Kidney capillary endothelial cell (primary cell): ENCODE measurements around the gene DENND1A.
"Not testable (repeated sequence)": the region's sequence is repeated elsewhere in the genome, so short reads cannot be mapped to it uniquely, and the experiment has no call there.

ENCODE experiments used
- DNase-seq: peaks from one replicate; pipeline ENCODE4 v3.0.0-alpha.2; 2018; ENCODE audit warnings: low spot score

The DENND1A gene

GRCh38 chr9:123652416-123652815, 277.5 kb downstream of the DENND1A start:
- DNase-seq: no peak

- DNase-seq: no peak
These were observed 278.1 kb downstream of the DENND1A start for GRCh38 chr9:123651871-123652270.

DNA sequence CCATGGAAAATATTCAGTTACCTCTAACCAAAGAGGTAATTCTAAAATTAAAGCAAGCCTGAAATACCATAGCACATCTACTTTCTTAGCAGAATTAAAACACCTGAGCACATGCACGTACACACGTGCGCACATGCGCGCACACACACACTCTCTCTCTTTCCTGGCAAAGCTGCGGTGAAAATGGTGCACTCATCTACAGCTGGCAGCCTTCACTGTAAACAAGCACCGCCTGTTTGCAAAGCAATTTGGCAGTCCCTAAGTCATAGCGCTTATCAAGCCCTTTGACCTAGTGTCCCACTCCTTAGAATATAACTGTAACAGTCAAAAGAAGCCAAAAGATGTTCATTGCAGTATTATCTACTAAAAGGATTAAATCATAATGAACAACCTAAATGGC, 278.7 kb downstream of the DENND1A start:
- DNase-seq: no peak

GRCh38 chr9:123649909-123650308, 280.0 kb downstream of the DENND1A start:
- DNase-seq: no peak

GRCh38 chr9:123647145-123647544, 282.8 kb downstream of the DENND1A start:
- no peak for DNase-seq

GRCh38 chr9:123645762-123646161, 284.2 kb downstream of the DENND1A start:
- no peak for DNase-seq

- no peak for DNase-seq
These were observed 284.8 kb downstream of the DENND1A start for GRCh38 chr9:123645126-123645525.

DNA sequence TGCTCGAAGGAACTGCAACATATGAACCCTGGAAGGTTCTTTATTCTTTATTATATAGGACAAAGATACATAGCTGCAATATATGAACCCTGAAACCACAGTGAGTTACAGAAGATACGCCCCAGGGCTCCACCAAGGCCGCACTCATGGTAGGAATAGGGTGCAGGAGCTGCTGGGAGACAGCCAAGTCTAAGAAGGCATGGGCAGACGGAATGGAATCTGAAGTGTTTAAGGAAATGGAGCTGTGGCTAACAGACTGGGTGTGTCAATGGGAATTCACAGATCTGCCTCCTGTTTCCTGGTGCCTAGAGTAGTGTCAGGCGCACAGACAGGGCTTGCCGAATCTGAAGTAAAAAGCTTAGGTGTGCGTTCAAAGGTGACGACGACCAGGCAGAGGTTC, 286.4 kb downstream of the DENND1A start:
- no peak for DNase-seq

DNA sequence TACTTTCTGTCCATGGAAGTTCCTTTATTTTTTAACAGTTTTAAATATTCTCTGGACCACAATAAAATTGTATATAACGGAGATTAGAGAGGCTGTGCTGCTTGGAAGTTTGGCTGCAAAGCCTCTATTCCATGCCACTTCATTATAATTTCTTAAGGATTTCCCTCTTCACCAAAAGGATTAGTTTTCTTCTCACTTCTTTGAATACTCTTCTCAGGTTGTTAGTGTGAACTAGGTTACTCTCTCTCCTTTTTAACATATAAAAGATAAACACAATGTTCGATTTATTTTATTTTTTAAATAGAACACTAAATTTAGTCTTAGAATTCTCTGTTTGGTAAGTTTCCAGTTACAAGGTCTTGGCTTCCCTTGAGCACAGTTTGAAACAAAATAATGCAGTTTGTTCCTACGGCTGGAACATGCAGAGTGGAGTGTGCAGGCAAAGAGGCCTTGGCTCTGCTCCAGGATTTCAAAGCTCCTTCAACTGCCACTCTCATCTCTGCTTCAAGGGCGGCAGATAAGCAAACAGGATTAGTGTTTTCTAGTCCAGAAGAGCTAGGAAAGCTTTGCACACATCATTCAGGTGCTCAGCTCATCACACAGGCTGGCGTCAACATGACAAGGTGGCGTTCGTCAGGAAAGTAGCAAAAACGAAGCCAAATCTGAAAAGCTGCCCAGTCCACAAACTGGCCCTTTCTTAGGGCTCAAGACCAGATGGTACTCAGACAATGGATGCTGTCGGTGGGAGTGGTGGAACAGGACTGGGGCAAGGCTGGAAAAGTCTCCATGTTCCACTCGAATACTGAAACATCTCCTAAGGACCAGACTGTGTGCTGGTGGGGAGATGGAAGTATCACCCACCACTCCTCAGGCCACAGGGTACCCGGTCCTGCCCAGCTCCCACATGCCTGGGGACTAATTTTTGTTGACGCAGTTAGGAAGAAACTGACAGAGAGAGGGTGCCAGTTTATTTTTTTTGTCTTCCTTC, 287.3 kb downstream of the DENND1A start:
- no peak for DNase-seq

DNA sequence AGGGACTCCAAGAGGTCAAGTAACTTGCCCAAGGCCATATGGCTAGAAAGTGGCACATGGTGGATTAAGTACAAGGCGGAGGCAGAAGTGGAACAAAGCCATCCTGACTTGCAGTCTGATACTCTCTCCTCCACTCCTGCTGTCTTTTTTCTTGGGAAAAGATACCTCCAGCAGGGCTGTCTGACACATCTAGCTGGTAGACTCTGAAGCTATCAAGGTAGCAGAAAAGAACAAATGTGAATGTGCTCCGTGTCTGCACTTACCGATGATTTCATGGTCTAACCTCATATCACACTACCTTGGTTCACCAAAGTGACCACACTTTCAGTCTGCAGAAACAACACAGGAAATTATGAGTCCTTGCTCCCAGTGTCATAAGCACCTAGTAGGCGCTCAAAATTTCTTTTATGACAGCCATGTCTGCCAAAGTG, 289.1 kb downstream of the DENND1A start:
- no peak for DNase-seq

DNA sequence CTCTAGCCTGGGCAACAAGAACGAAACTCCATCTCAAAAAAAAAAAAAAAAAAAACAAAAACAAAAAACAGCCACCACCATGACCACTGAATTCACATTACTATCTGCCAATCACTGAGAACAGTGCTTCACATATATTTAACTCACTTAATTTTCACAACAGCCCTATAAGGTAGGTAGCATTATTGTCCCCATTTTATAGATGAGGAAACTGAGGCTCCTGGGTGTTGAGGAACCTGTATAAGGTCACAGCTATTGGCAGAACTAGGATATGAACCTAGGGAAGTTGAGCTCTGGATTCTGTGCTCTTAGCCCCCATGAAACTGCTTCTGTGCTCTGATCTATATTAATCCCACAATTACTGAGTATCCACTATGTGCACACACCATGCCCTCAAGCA, 290.2 kb downstream of the DENND1A start:
- DNase-seq: no peak

- DNase-seq: no peak
These were observed 291.8 kb downstream of the DENND1A start for GRCh38 chr9:123637945-123638634.

DNA sequence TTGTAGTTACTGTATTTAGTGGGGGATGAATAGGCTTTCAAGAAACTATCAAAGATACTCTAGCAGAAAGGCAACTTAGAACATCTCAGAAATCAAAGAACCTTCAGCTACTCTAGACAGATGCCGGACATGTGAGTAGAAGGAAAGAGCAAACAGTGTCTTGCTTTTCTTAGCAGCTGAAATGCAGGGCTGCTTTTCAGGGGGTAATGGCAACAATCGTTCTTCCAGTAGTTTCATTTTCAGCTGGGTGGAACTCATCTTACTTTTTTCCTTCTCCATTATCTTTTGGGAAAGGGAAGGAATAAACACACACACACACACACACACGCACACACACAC, 292.4 kb downstream of the DENND1A start:
- no peak for DNase-seq

- DNase-seq: not testable (repeated sequence)
These were observed 293.1 kb downstream of the DENND1A start for GRCh38 chr9:123636805-123637204.

GRCh38 chr9:123631862-123632261, 298.1 kb downstream of the DENND1A start:
- no peak for DNase-seq

GRCh38 chr9:123630233-123630632, 299.7 kb downstream of the DENND1A start:
- no peak for DNase-seq

DNA sequence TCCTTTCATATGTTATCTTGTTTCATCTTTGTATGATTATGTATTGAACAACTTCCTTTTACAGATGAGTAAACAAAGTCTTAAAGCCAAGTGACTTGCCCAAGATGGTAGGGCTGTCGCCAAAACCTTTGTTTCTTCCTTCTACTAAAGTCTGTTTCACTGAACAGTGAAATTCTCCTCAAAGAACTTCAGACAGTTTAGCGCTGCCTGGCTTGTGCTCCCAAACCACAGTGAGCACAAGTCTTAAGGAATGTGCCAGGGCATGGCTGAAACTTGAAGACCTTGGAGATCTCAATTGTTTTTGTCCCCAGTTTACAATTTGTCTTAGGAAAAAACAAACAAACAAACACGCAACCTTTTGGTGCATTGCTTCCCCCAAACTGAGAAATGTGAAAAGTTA, 300.4 kb downstream of the DENND1A start:
- no peak for DNase-seq

GRCh38 chr9:123622711-123623241, 307.1 kb downstream of the DENND1A start:
- DNase-seq: no peak

DNA sequence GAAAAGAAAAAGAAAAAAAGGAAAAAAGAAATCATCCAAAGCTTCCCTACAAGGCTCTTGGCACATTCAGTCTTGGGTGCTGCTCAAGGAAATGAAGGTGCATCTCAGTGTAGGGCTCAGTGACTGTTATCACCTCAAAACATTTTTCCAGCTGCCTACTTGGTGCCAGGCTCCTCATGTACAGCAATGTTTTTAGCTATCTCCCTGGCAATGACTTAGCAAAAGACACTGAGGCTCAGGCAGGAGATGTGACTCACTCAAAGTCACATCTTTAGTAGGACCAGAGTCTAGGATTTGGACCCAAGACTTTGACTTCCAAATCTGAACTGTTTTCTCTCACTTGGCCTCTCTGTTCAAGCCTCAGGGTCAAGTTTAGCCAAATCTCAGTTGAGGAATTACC, 309.7 kb downstream of the DENND1A start:
- DNase-seq: no peak

- DNase-seq: no peak
These were observed 311.8 kb downstream of the DENND1A start for GRCh38 chr9:123617952-123618678.

- DNase-seq: no peak
These were observed 312.6 kb downstream of the DENND1A start for GRCh38 chr9:123617286-123617685.

- no peak for DNase-seq
These were observed 313.2 kb downstream of the DENND1A start for GRCh38 chr9:123616707-123617106.
